Right cardiac atrium (tissue), 5 donors: ENCODE results near the gene FAM120AOS. TPM values are rescaled to one million over a fixed set of nuclear protein-coding genes. Genes with fewer than 3 reads are reported as not detected.
"Not testable (repeated sequence)": the region's sequence is repeated elsewhere in the genome, so short reads cannot be mapped to it uniquely, and the experiment has no call there.

ENCODE experiments used
- ATAC-seq, 2 donors: fragments of 200-7000 bp; cut with Tn5 transposase; one replicate each; pipeline versions ENCODE4 v1.8.0 to v1.9.1; 2020; ENCODE audit warnings: moderate library complexity in 2 of 2, mild to moderate bottlenecking in 1 of 2
- DNase-seq, 3 donors: peaks; one replicate each; pipeline ENCODE4 v3.0.0-alpha.2; 2020
- H3K27ac ChIP-seq: one replicate; pipeline ENCODE4 v1.5.1; 2013; ENCODE audit warnings: mild to moderate bottlenecking, low read length, control low read depth, moderate library complexity
- H3K27me3 ChIP-seq: one replicate; pipeline ENCODE4 v1.6.1; 2013; ENCODE audit not compliant: control insufficient read depth, insufficient read depth
- H3K4me1 ChIP-seq: one replicate; pipeline ENCODE4 v1.6.1; 2013; ENCODE audit warnings: low read length; ENCODE audit not compliant: control insufficient read depth, insufficient read depth
- H3K4me3 ChIP-seq: one replicate; pipeline ENCODE4 v1.5.1; 2013; ENCODE audit warnings: low read length, control low read depth
- H3K9me3 ChIP-seq: one replicate; pipeline ENCODE4 v1.6.1; 2013; ENCODE audit warnings: low read length; ENCODE audit not compliant: control insufficient read depth
- WGBS: extraction: QIAGEN DNeasy Blood & Tissue Kit; methylation state at CpG from one replicate; pipeline ENCODE4 v1.1.7; 2013; 5-methylcytosine and 5-hydroxymethylcytosine counted together
- intact Hi-C, 4 donors: fragments of 100-400 bp; cut with DNase I; formaldehyde crosslinking; loops; one replicate each; pipeline versions ENCODE4 v1.11.0 to v1.14.0; 2022 to 2023
- polyA plus RNA-seq: library from polyadenylated mRNA; stranded (reverse); fragments of 200-250 nt; gene quantifications from one replicate; pipeline ENCODE4 v1.2.3, GENCODE V29; 2013
- total RNA-seq, 4 donors: library from RNA; stranded (reverse); fragmentation: NEBNext Ultra II Directional; extraction: Animal tissue kit (Norgen Biotek cat#: 25700); gene quantifications; one replicate each; pipeline ENCODE4 v1.2.1, GENCODE V29; 2021
- donor health status: healthy with polysubstance abuse.
- donor health status: DM: no; HTN: yes; CAD: no.
- donor health status: DM: no; HTN: no; CAD: no.
- donor health status: DM: no; HTN: yes; CAD: no; lungs with severe emphysema.
- donor health status: DM: yes; HTN: yes; CAD: no.

The FAM120AOS gene
- total and polyA plus RNA-seq, 5 donors = 38.2 to 45.6 (median 39.8) TPM

DNA sequence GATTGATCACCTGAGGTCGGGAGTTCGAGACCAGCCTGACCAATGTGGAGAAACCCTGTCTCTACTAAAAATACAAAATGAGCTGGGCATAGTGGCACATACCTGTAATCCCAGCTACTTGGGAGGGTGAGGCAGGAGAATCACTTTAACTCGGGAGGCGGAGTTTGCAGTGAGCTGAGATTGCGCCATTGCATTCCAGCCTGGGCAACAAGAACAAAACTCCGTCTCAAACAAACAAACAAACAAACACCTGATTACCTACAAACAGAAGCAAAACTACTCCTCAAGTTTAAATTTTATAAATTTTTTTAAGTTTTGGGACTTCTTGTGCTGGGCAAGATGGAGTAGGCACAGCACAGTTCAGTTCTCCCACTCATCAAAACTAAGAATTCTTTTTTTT, 14.1 kb downstream of the FAM120AOS start:
- ATAC-seq, H3K27me3 ChIP-seq, H3K9me3 ChIP-seq, H3K4me3 ChIP-seq, intact Hi-C loops, H3K4me1 ChIP-seq, H3K27ac ChIP-seq, DNase-seq: not testable (repeated sequence)
- WGBS = 97% methylated on average over 6 of the region's 6 CpGs

GRCh38 chr9:93437996-93438395, 15.4 kb downstream of the FAM120AOS start:
- no peaks in the 10 kb centered on the region for H3K4me1 ChIP-seq
- no peak overlapping the region for H3K4me3 ChIP-seq

GRCh38 chr9:93436655-93437407, 16.6 kb downstream of the FAM120AOS start:
- Histone ChIP-seq H3K27me3 (no peaks in the 10 kb centered on the region), H3K4me3 (no peak overlapping the region), H3K27ac (no peak overlapping the region), H3K9me3 (no peaks in the 10 kb centered on the region), H3K4me1 (no peaks in the 10 kb centered on the region)
- intact Hi-C loops = no loop called here
- no peak for ATAC-seq
- DNase-seq = no peak
- 93% methylated on average over 7 of the region's 7 CpGs for WGBS

More at GRCh38 chr9:93437996-93438395, 15.4 kb downstream of the FAM120AOS start:
- 78% methylated on average over 2 of the region's 2 CpGs for WGBS
- intact Hi-C loops = no loop called here
- H3K27me3 ChIP-seq = no peaks in the 10 kb centered on the region
- DNase-seq (no peak), ATAC-seq (no peak)
- H3K9me3 ChIP-seq = no peaks in the 10 kb centered on the region
- H3K27ac ChIP-seq = no peak overlapping the region

DNA sequence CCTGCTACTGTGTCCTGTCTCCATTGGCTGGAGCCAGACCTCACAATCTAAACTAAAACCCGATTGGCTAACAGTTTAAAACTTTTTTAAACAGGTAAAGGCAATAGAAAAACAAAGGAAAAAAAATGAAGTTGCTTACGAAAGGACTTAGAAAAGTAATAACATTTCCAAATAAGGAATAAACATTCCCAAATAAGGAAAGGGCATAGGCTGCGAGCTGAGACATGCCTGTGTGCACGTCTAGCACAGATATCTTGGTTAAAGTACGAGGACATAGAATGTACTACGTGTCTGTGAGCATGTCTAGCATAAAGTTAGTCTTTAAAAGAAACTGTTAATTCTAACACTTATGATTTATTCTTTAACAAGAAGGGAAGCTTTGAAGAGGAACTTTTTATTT, 17.2 kb downstream of the FAM120AOS start:
- WGBS = 81% methylated on average over 6 of the region's 6 CpGs
- H3K27me3 ChIP-seq = no peaks in the 10 kb centered on the region
- ATAC-seq (no peak), DNase-seq (no peak)
- H3K9me3 ChIP-seq = no peaks in the 10 kb centered on the region
- H3K27ac ChIP-seq = no peak overlapping the region
- intact Hi-C loops = no loop called here
- no peak overlapping the region for H3K4me3 ChIP-seq
- H3K4me1 ChIP-seq = no peaks in the 10 kb centered on the region

DNA sequence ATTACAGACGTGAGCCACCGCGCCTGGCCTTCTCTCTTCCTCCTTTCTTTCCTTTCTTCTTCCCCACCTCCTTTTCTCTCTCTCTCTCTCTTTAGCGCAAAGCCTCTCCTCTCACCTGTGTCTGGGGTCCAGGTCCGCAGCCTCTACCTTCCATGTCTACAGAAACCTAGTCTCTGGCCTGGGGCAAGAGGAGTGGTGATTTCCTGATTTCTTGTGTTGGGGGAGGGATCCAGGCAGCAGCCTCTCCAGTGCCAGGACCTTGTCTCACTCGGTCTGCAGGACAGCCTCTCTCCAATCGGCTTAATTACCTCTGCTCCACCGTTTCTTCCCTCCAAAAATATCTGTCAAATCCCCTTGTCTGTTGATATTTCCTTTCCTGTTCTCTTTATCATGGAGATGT, 18.0 kb downstream of the FAM120AOS start:
- DNase-seq (no peak), ATAC-seq (no peak)
- H3K4me3 ChIP-seq = no peak overlapping the region
- H3K9me3 ChIP-seq = no peaks in the 10 kb centered on the region
- H3K27me3 ChIP-seq = no peaks in the 10 kb centered on the region
- WGBS = 85% methylated on average over 8 of the region's 8 CpGs
- no peak overlapping the region for H3K27ac ChIP-seq
- H3K4me1 ChIP-seq = no peaks in the 10 kb centered on the region
- intact Hi-C loops = no loop called here

GRCh38 chr9:93434056-93434455, 19.3 kb downstream of the FAM120AOS start:
- intact Hi-C loops = no loop called here
- H3K27me3 ChIP-seq = no peaks in the 10 kb centered on the region
- DNase-seq (no peak), ATAC-seq (no peak)
- H3K27ac ChIP-seq = no peak overlapping the region
- WGBS = 91% methylated on average over 3 of the region's 3 CpGs
- no peaks in the 10 kb centered on the region for H3K9me3 ChIP-seq
- no peak overlapping the region for H3K4me3 ChIP-seq
- H3K4me1 ChIP-seq = no peaks in the 10 kb centered on the region

DNA sequence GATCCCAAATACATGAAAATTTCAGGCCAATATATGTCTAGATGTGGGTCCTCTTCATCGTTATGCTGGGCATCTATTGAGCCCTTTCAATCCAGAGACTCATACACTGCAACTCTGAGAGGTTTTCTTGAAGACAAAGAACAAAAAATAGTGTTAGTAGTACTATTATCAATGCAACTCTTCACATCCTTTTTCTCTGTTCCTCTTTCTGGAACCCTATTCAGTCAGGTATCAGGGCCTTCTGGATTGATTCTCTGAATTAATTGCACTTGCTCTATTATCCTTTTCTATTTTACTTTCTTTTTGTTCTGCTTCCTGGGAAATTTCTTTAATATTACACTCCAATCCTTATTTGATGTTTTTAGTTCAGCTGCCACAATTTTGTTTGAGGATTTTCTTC, 20.4 kb downstream of the FAM120AOS start:
- Histone ChIP-seq H3K4me1 (no peaks in the 10 kb centered on the region), H3K4me3 (no peak overlapping the region), H3K27me3 (no peaks in the 10 kb centered on the region), H3K27ac (no peak overlapping the region), H3K9me3 (no peaks in the 10 kb centered on the region)
- WGBS = 91% methylated on average over 1 of the region's 1 CpG
- no peak for ATAC-seq
- intact Hi-C loops = no loop called here
- DNase-seq = no peak

GRCh38 chr9:93431539-93432105, 21.8 kb downstream of the FAM120AOS start:
- no peak for DNase-seq
- 42% methylated on average over 5 of the region's 5 CpGs for WGBS
- Histone ChIP-seq H3K27me3 (no peaks in the 10 kb centered on the region), H3K9me3 (no peaks in the 10 kb centered on the region), H3K4me3 (no peak overlapping the region), H3K4me1 (no peaks in the 10 kb centered on the region), H3K27ac (no peak overlapping the region)
- no peak for ATAC-seq
- intact Hi-C loops = no loop called here

DNA sequence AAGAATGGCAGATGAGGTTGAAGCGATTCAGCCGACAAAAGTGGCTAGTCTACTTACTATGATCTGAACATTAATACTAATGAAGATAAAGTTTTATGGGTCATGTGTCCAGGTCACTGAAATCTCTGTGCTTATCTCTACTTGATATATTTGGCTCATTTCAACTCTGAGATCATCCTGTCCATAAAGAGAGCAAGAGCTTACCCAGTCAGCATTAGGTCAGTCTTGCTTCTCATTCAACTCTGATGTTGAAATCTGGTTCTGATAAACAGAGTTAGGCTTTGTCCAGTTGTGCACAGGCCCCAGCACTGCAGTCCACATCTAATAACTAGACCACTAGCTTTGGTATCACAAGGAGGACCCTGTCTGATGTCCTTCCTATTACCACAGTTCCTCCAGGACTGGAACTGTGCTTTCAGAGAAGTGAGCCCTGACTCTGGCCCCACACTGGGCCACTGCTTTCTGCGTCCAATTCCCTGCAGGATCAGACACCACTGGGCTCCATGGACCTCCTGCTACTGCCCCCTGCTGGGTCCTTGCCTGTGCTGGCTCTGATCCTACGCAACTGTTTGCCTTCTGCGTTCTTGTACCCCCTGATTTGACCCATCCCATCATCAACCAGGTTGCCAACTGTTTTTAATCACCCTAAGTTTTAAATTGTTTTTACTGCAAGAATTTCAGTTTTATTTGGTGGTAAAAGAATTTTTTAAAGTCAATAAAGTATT, 25.6 kb downstream of the FAM120AOS start:
- ATAC-seq = peak in 1 of 2 donors; percentile 16
- no peaks in the 10 kb centered on the region for H3K9me3 ChIP-seq
- DNase-seq = no peak
- WGBS = 63% methylated on average over 5 of the region's 5 CpGs
- no peak overlapping the region for H3K4me3 ChIP-seq
- H3K27me3 ChIP-seq = no peaks in the 10 kb centered on the region
- H3K4me1 ChIP-seq = no peaks in the 10 kb centered on the region
- no peak overlapping the region for H3K27ac ChIP-seq
- intact Hi-C loops = no loop called here

- WGBS = 73% methylated on average over 10 of the region's 10 CpGs
- no peaks in the 10 kb centered on the region for H3K9me3 ChIP-seq
- H3K27ac ChIP-seq = no peak overlapping the region
- no peaks in the 10 kb centered on the region for H3K27me3 ChIP-seq
- ATAC-seq (no peak), DNase-seq (no peak)
- H3K4me3 ChIP-seq = no peak overlapping the region
- H3K4me1 ChIP-seq = no peaks in the 10 kb centered on the region
- intact Hi-C loops = no loop called here
These were observed 30.3 kb downstream of the FAM120AOS start for GRCh38 chr9:93422977-93423616.

DNA sequence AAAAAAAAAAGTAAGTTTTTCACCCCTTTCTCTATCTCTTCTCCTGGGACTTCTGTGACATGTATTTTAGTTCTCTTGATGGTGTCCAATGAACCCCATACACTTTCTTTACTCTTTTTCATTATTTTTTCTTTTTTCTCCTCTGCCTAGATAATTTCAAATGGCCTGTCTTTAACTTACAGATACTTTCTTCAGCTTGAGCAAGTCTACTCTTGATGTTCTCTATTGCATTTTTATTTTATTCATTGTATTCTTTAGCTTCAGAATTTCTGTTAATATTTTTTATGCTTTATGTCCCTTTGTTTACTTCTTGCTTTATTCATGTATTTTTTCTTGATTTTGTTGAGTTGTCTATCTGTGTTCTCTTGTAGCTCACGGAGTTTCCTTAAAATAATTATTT, 34.4 kb downstream of the FAM120AOS start:
- WGBS = 87% methylated on average over 1 of the region's 1 CpG
- H3K4me3 ChIP-seq = no peak overlapping the region
- intact Hi-C loops = no loop called here
- ATAC-seq (no peak), DNase-seq (no peak)
- H3K27me3 ChIP-seq = no peaks in the 10 kb centered on the region
- H3K4me1 ChIP-seq = no peaks in the 10 kb centered on the region
- H3K27ac ChIP-seq = no peak overlapping the region
- peaks cover 4% of the 10 kb centered on the region for H3K9me3 ChIP-seq
